Measurements from ENCODE around the gene EFHC1. TPM values are rescaled to one million over a fixed set of nuclear protein-coding genes. Genes with fewer than 3 reads are reported as not detected.

EFHC1 gene
- total and polyA plus RNA-seq, 2 donors (not counting 1 experiment from before 2014, with no cell fraction given): 19.4 to 34.8 TPM

DNA sequence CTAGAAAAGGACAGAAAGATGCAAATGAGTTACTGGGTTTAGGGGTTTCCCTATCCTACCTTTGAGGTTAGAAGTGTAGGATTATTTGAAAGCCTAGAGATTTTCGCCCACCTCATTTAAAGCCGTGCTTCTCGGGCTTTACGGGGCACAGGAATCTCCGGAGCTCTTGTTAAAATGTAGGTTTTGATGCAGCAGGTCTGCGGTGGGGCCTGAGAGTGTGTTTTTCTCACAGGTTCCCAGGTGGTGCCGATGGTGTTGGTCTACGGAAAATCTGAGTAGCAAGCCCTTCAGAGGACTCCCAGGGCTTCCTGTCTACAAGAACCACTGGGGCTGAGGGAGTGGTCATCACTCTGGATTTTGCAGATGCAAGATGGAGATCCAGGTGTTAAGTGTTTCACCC is 109.2 kb downstream of the EFHC1 start:
- H3K4me2 ChIP-seq (replicated peaks; ENCODE audit: low read depth, low read length, poor library complexity, severe bottlenecking): no peak overlapping the region

DNA sequence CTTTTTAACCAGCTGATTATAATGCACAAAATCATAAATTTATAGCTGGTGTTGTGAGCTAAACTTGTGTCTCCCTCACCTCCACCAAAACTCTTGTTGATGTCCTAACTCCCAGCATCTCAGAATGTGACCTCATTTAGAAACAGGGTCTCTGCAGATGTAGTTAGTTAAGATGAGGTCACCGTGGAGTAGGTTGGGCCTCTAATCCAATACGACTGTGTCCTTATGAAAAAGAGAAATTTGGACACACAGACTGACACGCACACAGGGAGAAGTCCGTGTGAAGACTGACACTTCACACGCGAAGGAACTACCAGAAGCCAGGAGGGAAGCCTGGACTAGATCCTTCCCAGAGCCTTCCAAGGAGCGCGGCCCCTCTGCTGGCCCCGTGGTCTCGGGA is 110.2 kb downstream of the EFHC1 start:
- no peaks in the 10 kb centered on the region for H3K27me3 Mint-ChIP-seq
- Histone ChIP-seq H3K9me3 (ENCODE audit: control extremely low read depth in 1 of 3, control insufficient read depth in 2 of 3, insufficient read depth in 1 of 3, low read length in 2 of 3) (no peaks in the 10 kb centered on the region), H3K79me2 (ENCODE audit: control insufficient read depth, insufficient read depth, low read length) (no peaks in the 10 kb centered on the region), H3K4me1 (ENCODE audit: control insufficient read depth in 2 of 2, insufficient read depth in 2 of 2, low read length in 2 of 2) (no peaks in the 10 kb centered on the region), H3K4me2 (replicated peaks; ENCODE audit: low read depth, low read length, poor library complexity, severe bottlenecking) (no peak overlapping the region), H2AFZ (ENCODE audit: insufficient read depth, low read depth, low read length, poor library complexity, severe bottlenecking) (no peak overlapping the region), H3K27me3 (replicated peaks in 1 of 4; ENCODE audit: control extremely low read depth in 1 of 4, control insufficient read depth in 3 of 4, insufficient read depth in 4 of 4, low read length in 3 of 4) (no peaks in the 10 kb centered on the region), H4K20me1 (ENCODE audit: control insufficient read depth, insufficient read depth, low read length, poor library complexity, severe bottlenecking) (no peaks in the 10 kb centered on the region), H3K27ac (ENCODE audit: low read length in 2 of 2) (no peak overlapping the region), H3K36me3 (replicated peaks in 1 of 2; ENCODE audit: control extremely low read depth in 1 of 2, control insufficient read depth in 1 of 2, extremely low read depth in 1 of 2, insufficient read depth in 2 of 2, low read length in 1 of 2) (peaks cover 0 to 8% of the 10 kb centered on the region in 2 experiments), H3K9ac (ENCODE audit: low read length) (no peak overlapping the region), H3K4me3 (ENCODE audit: control extremely low read depth in 1 of 5, extremely low read depth in 1 of 5, insufficient read depth in 1 of 5, low read depth in 2 of 5, low read length in 4 of 5) (no peak overlapping the region)
- intact Hi-C loops (cut with micrococcal nuclease): no loop called here
- POLR2A ChIA-PET: no interaction called here
- DNase-seq (no peak), ATAC-seq (ENCODE audit: low read depth) (no peak)
- TF ChIP-seq, protein P1, sequence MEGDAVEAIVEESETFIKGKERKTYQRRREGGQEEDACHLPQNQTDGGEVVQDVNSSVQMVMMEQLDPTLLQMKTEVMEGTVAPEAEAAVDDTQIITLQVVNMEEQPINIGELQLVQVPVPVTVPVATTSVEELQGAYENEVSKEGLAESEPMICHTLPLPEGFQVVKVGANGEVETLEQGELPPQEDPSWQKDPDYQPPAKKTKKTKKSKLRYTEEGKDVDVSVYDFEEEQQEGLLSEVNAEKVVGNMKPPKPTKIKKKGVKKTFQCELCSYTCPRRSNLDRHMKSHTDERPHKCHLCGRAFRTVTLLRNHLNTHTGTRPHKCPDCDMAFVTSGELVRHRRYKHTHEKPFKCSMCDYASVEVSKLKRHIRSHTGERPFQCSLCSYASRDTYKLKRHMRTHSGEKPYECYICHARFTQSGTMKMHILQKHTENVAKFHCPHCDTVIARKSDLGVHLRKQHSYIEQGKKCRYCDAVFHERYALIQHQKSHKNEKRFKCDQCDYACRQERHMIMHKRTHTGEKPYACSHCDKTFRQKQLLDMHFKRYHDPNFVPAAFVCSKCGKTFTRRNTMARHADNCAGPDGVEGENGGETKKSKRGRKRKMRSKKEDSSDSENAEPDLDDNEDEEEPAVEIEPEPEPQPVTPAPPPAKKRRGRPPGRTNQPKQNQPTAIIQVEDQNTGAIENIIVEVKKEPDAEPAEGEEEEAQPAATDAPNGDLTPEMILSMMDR (IDR thresholded peaks at IDR 0.05): no peak
- no peak for TF ChIP-seq EZH2 (IDR thresholded peaks at IDR 0.05; ENCODE audit: borderline replicate concordance, insufficient read depth, low read depth, low read length, poor library complexity, severe bottlenecking)
- H3K27ac Mint-ChIP-seq: no peak overlapping the region
- H3K9me3 Mint-ChIP-seq (ENCODE audit: insufficient read depth): no peaks in the 10 kb centered on the region
- CTCF ChIA-PET: interaction anchor here (0.6 to 1.8 kb wide), 3 partner anchors 45 to 124 kb away, joined by 3 to 5 read pairs (median 3); no protein-coding TSS in a partner anchor
- peaks cover 1% of the 10 kb centered on the region for H3K4me1 Mint-ChIP-seq
- no peak overlapping the region for H3K4me3 Mint-ChIP-seq
- WGBS (ENCODE audit: insufficient coverage): 98% methylated on average over 10 of the region's 10 CpGs

More for the DNA sequence above, 109.2 kb downstream of the EFHC1 start:
- ChIA-PET POLR2A (no interaction called here), CTCF (interaction anchor here (0.7 kb wide), 1 partner anchor 122 kb away, joined by 3 read pairs; no protein-coding TSS in a partner anchor)
- Histone ChIP-seq H2AFZ (ENCODE audit: insufficient read depth, low read depth, low read length, poor library complexity, severe bottlenecking) (no peak overlapping the region), H3K9ac (ENCODE audit: low read length) (no peak overlapping the region), H3K27ac (ENCODE audit: low read length in 2 of 2) (no peak overlapping the region), H3K36me3 (replicated peaks in 1 of 2; ENCODE audit: control extremely low read depth in 1 of 2, control insufficient read depth in 1 of 2, extremely low read depth in 1 of 2, insufficient read depth in 2 of 2, low read length in 1 of 2) (peaks cover 0 to 9% of the 10 kb centered on the region in 2 experiments), H3K4me3 (ENCODE audit: control extremely low read depth in 1 of 5, extremely low read depth in 1 of 5, insufficient read depth in 1 of 5, low read depth in 2 of 5, low read length in 4 of 5) (no peak overlapping the region), H3K4me1 (ENCODE audit: control insufficient read depth in 2 of 2, insufficient read depth in 2 of 2, low read length in 2 of 2) (no peaks in the 10 kb centered on the region), H3K27me3 (replicated peaks in 1 of 4; ENCODE audit: control extremely low read depth in 1 of 4, control insufficient read depth in 3 of 4, insufficient read depth in 4 of 4, low read length in 3 of 4) (no peaks in the 10 kb centered on the region), H4K20me1 (ENCODE audit: control insufficient read depth, insufficient read depth, low read length, poor library complexity, severe bottlenecking) (no peaks in the 10 kb centered on the region), H3K79me2 (ENCODE audit: control insufficient read depth, insufficient read depth, low read length) (no peaks in the 10 kb centered on the region), H3K9me3 (ENCODE audit: control extremely low read depth in 1 of 3, control insufficient read depth in 2 of 3, insufficient read depth in 1 of 3, low read length in 2 of 3) (no peaks in the 10 kb centered on the region)
- Mint-ChIP-seq H3K27me3 (no peaks in the 10 kb centered on the region), H3K4me3 (no peak overlapping the region), H3K9me3 (ENCODE audit: insufficient read depth) (no peaks in the 10 kb centered on the region), H3K4me1 (peaks cover 1% of the 10 kb centered on the region), H3K27ac (no peak overlapping the region)
- 98% methylated on average over 8 of the region's 8 CpGs for WGBS (ENCODE audit: insufficient coverage)
- no peak for DNase-seq
- intact Hi-C loops (cut with micrococcal nuclease): no loop called here
- no peak for ATAC-seq (ENCODE audit: low read depth)
- TF ChIP-seq, protein P1 (IDR thresholded peaks at IDR 0.05): no peak
- TF ChIP-seq EZH2 (IDR thresholded peaks at IDR 0.05; ENCODE audit: borderline replicate concordance, insufficient read depth, low read depth, low read length, poor library complexity, severe bottlenecking): no peak

All from B cell (primary cell).